Measurements from ENCODE around the gene COL5A1. TPM values are rescaled to one million over a fixed set of nuclear protein-coding genes. Genes with fewer than 3 reads are reported as not detected.

The COL5A1 gene
- total RNA-seq, 5 donors from 2014 or later (not counting 1 experiment from before 2014, with no cell fraction given) = 0.18 to 2.3 (median 1.7) TPM

DNA sequence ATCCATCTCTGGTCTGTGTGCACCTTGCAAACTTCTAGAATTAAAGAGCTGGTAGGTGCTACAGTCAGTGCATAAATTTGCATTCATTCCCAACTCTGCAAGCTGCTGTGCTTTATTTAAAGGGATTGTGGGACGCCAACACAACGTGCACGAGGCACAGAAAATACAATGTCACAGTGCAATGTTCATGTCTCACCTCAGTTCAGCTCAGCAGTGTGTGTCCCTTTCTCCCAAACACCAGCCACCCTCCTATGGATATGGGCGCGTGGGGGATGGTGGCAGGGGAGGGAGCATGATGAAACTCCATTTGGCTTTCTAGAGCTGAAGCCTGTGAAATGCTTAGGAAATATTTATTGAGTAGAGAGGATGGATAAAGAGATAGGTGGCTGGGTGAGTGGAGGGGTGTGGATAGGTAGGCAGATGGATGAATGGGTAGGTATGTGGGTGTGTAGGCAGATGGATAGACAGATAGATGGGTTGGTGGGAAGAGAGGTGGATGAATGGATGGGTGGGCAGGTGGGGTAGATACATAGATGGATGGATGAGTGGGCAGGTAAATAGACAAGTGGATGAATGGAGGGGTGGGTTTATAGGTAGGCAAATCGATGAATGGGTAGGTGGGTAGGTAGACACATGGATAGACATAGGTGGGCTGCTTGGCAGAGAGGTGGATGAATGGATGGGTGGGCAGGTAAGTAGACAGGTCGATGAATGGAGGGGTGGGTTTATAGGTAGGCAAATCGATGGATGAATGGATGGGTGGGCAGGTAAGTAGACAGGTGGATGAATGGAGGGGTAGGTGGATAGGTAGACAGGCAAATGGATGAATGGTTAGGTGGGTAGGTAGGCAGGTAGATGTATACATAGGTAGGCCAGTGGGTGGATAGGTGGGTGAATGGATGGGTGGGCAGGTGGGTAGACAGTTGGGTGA lies 146.3 kb downstream of the COL5A1 start:
- DNase-seq (no peak), ATAC-seq (replicated peaks in 1 of 4) (no peak)
- H3K4me3 ChIP-seq (ENCODE audit: control insufficient read depth in 1 of 2, extremely low read depth in 1 of 2, low read length in 1 of 2) = no peak overlapping the region
- Mint-ChIP-seq H3K36me3 (no peaks in the 10 kb centered on the region), H3K27me3 (peaks cover 5 to 12% of the 10 kb centered on the region in 2 donors), H3K4me1 (no peaks in the 10 kb centered on the region), H3K4me3 (no peak overlapping the region), H3K9me3 (no peaks in the 10 kb centered on the region), H3K27ac (no peak overlapping the region)
- H3K4me1 ChIP-seq (ENCODE audit: control insufficient read depth in 1 of 2, extremely low read depth in 1 of 2, insufficient read depth in 2 of 2, low read length in 2 of 2) = no peaks in the 10 kb centered on the region
- POLR2A ChIA-PET = no interaction called here
- WGBS (ENCODE audit: insufficient coverage) = 64% methylated on average over 3 of the region's 8 CpGs
- H3K9me3 ChIP-seq = no peaks in the 10 kb centered on the region
- H3K36me3 ChIP-seq (ENCODE audit: control insufficient read depth in 2 of 2, extremely low read depth in 1 of 2, insufficient read depth in 1 of 2, low read length in 1 of 2) = no peaks in the 10 kb centered on the region
- peaks cover 0 to 13% of the 10 kb centered on the region in 2 experiments for H3K27me3 ChIP-seq (replicated peaks in 1 of 2; ENCODE audit: control insufficient read depth in 2 of 2, extremely low read depth in 1 of 2, insufficient read depth in 2 of 2, low read length in 1 of 2)
- CTCF ChIA-PET = no interaction called here
- H3K27ac ChIP-seq (ENCODE audit: low read length) = no peak overlapping the region

DNA sequence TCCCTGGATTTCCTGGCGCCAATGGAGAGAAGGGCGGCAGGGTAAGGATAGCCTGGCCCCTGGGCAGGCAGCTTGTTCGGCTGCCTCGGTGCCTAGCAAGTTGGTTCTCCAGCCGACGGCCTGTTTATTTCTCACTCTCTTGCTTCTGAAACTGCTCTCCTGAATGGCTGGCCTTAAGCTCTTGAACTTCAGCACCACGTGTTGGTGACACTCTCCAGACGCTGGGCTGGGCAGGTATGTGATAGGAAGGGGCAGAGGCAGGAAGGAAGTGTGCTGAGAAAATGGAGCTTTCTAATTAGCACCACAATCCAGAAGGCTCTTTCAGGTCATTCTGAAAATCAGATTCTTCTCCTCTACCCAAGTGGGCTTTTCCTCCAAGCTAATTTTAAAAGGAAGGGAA lies 147.6 kb downstream of the COL5A1 start:
- Histone ChIP-seq H3K27me3 (replicated peaks in 1 of 2; ENCODE audit: control insufficient read depth in 2 of 2, extremely low read depth in 1 of 2, insufficient read depth in 2 of 2, low read length in 1 of 2) (peaks cover 0 to 12% of the 10 kb centered on the region in 2 experiments), H3K27ac (ENCODE audit: low read length) (no peak overlapping the region), H3K36me3 (ENCODE audit: control insufficient read depth in 2 of 2, extremely low read depth in 1 of 2, insufficient read depth in 1 of 2, low read length in 1 of 2) (no peaks in the 10 kb centered on the region), H3K9me3 (no peaks in the 10 kb centered on the region), H3K4me1 (ENCODE audit: control insufficient read depth in 1 of 2, extremely low read depth in 1 of 2, insufficient read depth in 2 of 2, low read length in 2 of 2) (no peaks in the 10 kb centered on the region), H3K4me3 (ENCODE audit: control insufficient read depth in 1 of 2, extremely low read depth in 1 of 2, low read length in 1 of 2) (no peak overlapping the region)
- ATAC-seq (replicated peaks in 1 of 4) (no peak), DNase-seq (no peak)
- no peak overlapping the region for H3K4me3 Mint-ChIP-seq
- no peaks in the 10 kb centered on the region for H3K9me3 Mint-ChIP-seq
- H3K27ac Mint-ChIP-seq = no peak overlapping the region
- H3K4me1 Mint-ChIP-seq = no peaks in the 10 kb centered on the region
- peaks cover 5 to 12% of the 10 kb centered on the region in 2 donors for H3K27me3 Mint-ChIP-seq
- ChIA-PET CTCF (no interaction called here), POLR2A (no interaction called here)
- WGBS (ENCODE audit: insufficient coverage) = 98% methylated on average over 6 of the region's 8 CpGs
- no peaks in the 10 kb centered on the region for H3K36me3 Mint-ChIP-seq

DNA sequence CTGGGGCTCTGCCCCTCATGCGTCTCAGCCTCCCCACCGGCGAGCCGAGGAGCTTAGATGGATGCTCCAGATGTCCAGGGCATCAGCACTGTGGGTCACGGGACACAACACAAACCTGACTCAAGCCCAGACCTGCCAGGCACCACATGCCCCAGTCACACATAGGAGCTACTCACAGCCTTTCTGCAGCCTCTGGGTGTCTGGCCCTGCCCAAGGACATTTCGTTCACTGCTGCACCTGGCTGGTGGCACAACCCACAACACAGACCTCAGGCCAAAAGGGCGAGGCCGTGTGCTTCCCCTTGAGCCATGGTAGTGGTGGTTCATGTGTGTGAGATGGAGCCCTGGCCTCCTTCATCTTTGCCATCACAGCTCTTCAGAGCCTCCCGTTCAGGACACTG lies 149.4 kb downstream of the COL5A1 start:
- DNase-seq = no peak
- ChIA-PET POLR2A (no interaction called here), CTCF (no interaction called here)
- H3K27ac Mint-ChIP-seq = no peak overlapping the region
- H3K9me3 Mint-ChIP-seq = no peaks in the 10 kb centered on the region
- no peak overlapping the region for H3K27ac ChIP-seq (ENCODE audit: low read length)
- H3K4me1 ChIP-seq (ENCODE audit: control insufficient read depth in 1 of 2, extremely low read depth in 1 of 2, insufficient read depth in 2 of 2, low read length in 2 of 2) = no peaks in the 10 kb centered on the region
- H3K4me3 ChIP-seq (ENCODE audit: control insufficient read depth in 1 of 2, extremely low read depth in 1 of 2, low read length in 1 of 2) = no peak overlapping the region
- 85% methylated on average over 5 of the region's 9 CpGs for WGBS (ENCODE audit: insufficient coverage)
- H3K27me3 Mint-ChIP-seq = peaks cover 9 to 12% of the 10 kb centered on the region in 2 donors
- ATAC-seq (replicated peaks in 1 of 4) = no peak
- no peaks in the 10 kb centered on the region for H3K36me3 ChIP-seq (ENCODE audit: control insufficient read depth in 2 of 2, extremely low read depth in 1 of 2, insufficient read depth in 1 of 2, low read length in 1 of 2)
- no peaks in the 10 kb centered on the region for H3K9me3 ChIP-seq
- H3K36me3 Mint-ChIP-seq = no peaks in the 10 kb centered on the region
- peaks cover 0 to 8% of the 10 kb centered on the region in 2 experiments for H3K27me3 ChIP-seq (replicated peaks in 1 of 2; ENCODE audit: control insufficient read depth in 2 of 2, extremely low read depth in 1 of 2, insufficient read depth in 2 of 2, low read length in 1 of 2)
- no peak overlapping the region for H3K4me3 Mint-ChIP-seq
- peaks cover 0 to 6% (median 0%) of the 10 kb centered on the region in 3 donors for H3K4me1 Mint-ChIP-seq

DNA sequence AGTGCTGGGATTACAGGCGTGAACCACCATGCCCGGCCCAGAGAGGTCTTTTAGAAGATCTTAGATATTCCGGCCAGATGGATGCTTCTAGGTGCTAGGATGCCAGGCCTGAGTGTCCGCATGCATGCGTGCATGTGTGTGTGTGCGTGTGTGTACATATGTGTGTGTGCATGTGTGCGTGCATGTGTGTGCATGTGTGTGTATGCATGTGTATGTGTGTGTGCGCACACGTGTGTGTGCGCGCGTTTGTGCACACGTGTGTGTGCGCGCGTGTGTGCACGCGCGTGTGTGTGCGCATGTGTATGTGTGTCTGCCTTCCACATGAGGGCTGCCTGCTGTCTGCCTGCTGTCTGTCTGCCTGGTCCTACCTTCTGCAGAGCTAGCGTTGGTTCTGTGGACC lies 151.0 kb downstream of the COL5A1 start:
- Mint-ChIP-seq H3K4me3 (no peak overlapping the region), H3K27me3 (peaks cover 5 to 12% of the 10 kb centered on the region in 2 donors), H3K27ac (no peak overlapping the region), H3K36me3 (no peaks in the 10 kb centered on the region), H3K4me1 (peaks cover 0 to 6% (median 0%) of the 10 kb centered on the region in 3 donors), H3K9me3 (no peaks in the 10 kb centered on the region)
- no peak overlapping the region for H3K4me3 ChIP-seq (ENCODE audit: control insufficient read depth in 1 of 2, extremely low read depth in 1 of 2, low read length in 1 of 2)
- no peak for DNase-seq
- CTCF ChIA-PET = no interaction called here
- no peak for ATAC-seq (replicated peaks in 1 of 4)
- H3K4me1 ChIP-seq (ENCODE audit: control insufficient read depth in 1 of 2, extremely low read depth in 1 of 2, insufficient read depth in 2 of 2, low read length in 2 of 2) = no peaks in the 10 kb centered on the region
- WGBS (ENCODE audit: insufficient coverage) = 80% methylated on average over 15 of the region's 21 CpGs
- no peaks in the 10 kb centered on the region for H3K9me3 ChIP-seq
- H3K27me3 ChIP-seq (replicated peaks in 1 of 2; ENCODE audit: control insufficient read depth in 2 of 2, extremely low read depth in 1 of 2, insufficient read depth in 2 of 2, low read length in 1 of 2) = peaks cover 0 to 19% of the 10 kb centered on the region in 2 experiments
- H3K36me3 ChIP-seq (ENCODE audit: control insufficient read depth in 2 of 2, extremely low read depth in 1 of 2, insufficient read depth in 1 of 2, low read length in 1 of 2) = no peaks in the 10 kb centered on the region
- H3K27ac ChIP-seq (ENCODE audit: low read length) = no peak overlapping the region
- POLR2A ChIA-PET = no interaction called here

DNA sequence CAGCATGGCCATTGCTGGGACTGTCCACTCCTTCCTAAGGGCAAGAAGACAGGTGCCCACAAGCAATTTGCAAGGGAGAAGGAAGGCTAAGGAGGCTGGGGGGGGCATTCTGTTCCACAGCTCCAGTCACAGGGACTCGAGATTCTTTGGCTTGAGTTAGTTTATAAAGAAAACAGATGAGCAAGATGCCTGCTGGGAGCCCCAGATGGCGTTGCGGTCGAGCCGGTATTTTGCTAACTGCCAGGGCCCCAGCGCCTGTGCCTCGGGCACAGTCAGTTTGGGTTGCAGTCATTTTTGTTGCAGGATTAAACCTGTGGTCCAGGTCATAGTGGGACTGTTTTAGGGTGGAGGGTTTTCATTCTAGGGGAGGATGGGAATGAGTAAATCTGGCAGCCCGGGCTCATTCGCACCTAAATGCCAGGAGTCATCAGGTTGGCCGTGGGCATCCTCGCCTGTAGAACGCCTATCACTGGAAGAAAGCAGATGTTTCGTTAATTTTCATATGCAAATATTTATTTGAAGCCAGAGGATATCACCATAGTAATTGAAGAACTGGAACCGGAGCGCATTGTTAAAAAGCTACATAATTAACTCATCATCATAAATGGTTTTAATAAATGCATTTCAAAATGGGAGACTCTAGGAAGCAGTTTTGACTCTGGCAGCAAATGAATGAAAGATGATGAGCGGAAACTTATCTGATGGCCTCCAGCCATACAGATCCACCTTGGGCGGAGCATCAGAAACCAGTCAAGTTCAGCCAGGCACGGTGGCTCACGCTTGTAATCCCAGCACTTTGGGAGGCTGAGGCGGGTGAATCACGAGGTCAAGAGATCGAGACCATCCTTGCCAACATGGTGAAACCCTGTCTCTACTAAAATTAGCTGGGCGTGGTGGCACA lies 151.9 kb downstream of the COL5A1 start:
- Mint-ChIP-seq H3K9me3 (no peaks in the 10 kb centered on the region), H3K27me3 (peaks cover 0 to 7% of the 10 kb centered on the region in 2 donors), H3K36me3 (no peaks in the 10 kb centered on the region), H3K4me3 (no peak overlapping the region), H3K4me1 (peaks cover 0 to 6% (median 0%) of the 10 kb centered on the region in 3 donors), H3K27ac (no peak overlapping the region)
- CTCF ChIA-PET = interaction anchor here in 1 of 2 donors (0.6 kb wide), 1 partner anchor 887 kb away, joined by 3 read pairs; no protein-coding TSS in a partner anchor
- ATAC-seq (replicated peaks in 1 of 4) (no peak), DNase-seq (no peak)
- H3K27ac ChIP-seq (ENCODE audit: low read length) = no peak overlapping the region
- no peak overlapping the region for H3K4me3 ChIP-seq (ENCODE audit: control insufficient read depth in 1 of 2, extremely low read depth in 1 of 2, low read length in 1 of 2)
- no peaks in the 10 kb centered on the region for H3K4me1 ChIP-seq (ENCODE audit: control insufficient read depth in 1 of 2, extremely low read depth in 1 of 2, insufficient read depth in 2 of 2, low read length in 2 of 2)
- no peaks in the 10 kb centered on the region for H3K36me3 ChIP-seq (ENCODE audit: control insufficient read depth in 2 of 2, extremely low read depth in 1 of 2, insufficient read depth in 1 of 2, low read length in 1 of 2)
- H3K27me3 ChIP-seq (replicated peaks in 1 of 2; ENCODE audit: control insufficient read depth in 2 of 2, extremely low read depth in 1 of 2, insufficient read depth in 2 of 2, low read length in 1 of 2) = peaks cover 0 to 19% of the 10 kb centered on the region in 2 experiments
- H3K9me3 ChIP-seq = no peaks in the 10 kb centered on the region
- POLR2A ChIA-PET = no interaction called here
- 91% methylated on average over 19 of the region's 23 CpGs for WGBS (ENCODE audit: insufficient coverage)

DNA sequence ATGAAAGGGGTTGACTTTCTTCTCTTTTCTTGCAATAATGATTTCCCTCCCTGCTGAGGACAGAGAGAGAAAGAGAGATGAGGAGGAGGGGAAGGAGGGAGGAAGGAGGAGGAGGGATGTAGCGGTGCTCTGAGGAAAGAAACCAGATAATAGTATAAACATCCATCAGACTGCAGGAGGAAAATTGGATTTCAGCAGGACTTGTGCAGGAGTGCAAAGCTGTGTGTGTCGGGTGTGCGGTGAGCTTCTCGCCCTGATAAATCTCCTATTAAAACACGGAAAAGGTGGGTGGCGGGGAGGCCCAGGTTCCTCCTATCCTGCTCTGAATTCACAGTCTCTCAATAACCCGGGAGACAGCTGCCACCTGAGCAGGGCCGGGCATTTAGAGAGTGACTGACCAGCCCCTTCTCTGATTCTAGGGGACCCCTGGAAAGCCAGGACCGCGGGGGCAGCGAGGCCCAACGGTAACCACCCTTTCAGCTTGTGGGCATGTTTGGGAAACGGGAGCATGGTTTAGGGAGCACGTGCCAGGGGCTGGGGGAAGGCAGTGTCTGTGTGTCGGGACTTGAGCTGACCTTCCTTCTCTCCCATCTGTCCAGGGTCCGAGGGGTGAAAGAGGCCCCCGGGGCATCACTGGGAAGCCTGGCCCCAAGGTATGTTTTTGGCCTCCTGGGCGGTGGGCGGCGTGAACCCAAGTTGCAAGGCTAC lies 153.2 kb downstream of the COL5A1 start:
- Histone ChIP-seq H3K4me1 (ENCODE audit: control insufficient read depth in 1 of 2, extremely low read depth in 1 of 2, insufficient read depth in 2 of 2, low read length in 2 of 2) (no peaks in the 10 kb centered on the region), H3K27ac (ENCODE audit: low read length) (no peak overlapping the region), H3K36me3 (ENCODE audit: control insufficient read depth in 2 of 2, extremely low read depth in 1 of 2, insufficient read depth in 1 of 2, low read length in 1 of 2) (no peaks in the 10 kb centered on the region), H3K4me3 (ENCODE audit: control insufficient read depth in 1 of 2, extremely low read depth in 1 of 2, low read length in 1 of 2) (no peak overlapping the region), H3K27me3 (replicated peaks in 1 of 2; ENCODE audit: control insufficient read depth in 2 of 2, extremely low read depth in 1 of 2, insufficient read depth in 2 of 2, low read length in 1 of 2) (peaks cover 0 to 19% of the 10 kb centered on the region in 2 experiments), H3K9me3 (no peaks in the 10 kb centered on the region)
- ChIA-PET CTCF (interaction anchor here in 1 of 2 donors (0.7 kb wide), 1 partner anchor 345 kb away, joined by 3 read pairs; no protein-coding TSS in a partner anchor), POLR2A (no interaction called here)
- Mint-ChIP-seq H3K4me3 (no peak overlapping the region), H3K27ac (no peak overlapping the region), H3K36me3 (no peaks in the 10 kb centered on the region), H3K9me3 (no peaks in the 10 kb centered on the region), H3K27me3 (peaks cover 0 to 7% of the 10 kb centered on the region in 2 donors), H3K4me1 (peaks cover 0 to 6% (median 0%) of the 10 kb centered on the region in 3 donors)
- 90% methylated on average over 13 of the region's 20 CpGs for WGBS (ENCODE audit: insufficient coverage)
- ATAC-seq (replicated peaks in 1 of 4) = no peak
- DNase-seq = no peak

Data from T-cell (primary cell).